NCI-H2171 treated with DMSO at 0.1 percent for 48 hours (cell line): Measurements from ENCODE around the gene CARD14.
A peak's percentile ranks its signal among the peaks of the same experiment; 100 is the strongest.

Experiments
- DNase-seq: peaks from one replicate; lab custom pipeline; 2025; lab: John Stamatoyannopoulos, UW

Gene CARD14

DNA sequence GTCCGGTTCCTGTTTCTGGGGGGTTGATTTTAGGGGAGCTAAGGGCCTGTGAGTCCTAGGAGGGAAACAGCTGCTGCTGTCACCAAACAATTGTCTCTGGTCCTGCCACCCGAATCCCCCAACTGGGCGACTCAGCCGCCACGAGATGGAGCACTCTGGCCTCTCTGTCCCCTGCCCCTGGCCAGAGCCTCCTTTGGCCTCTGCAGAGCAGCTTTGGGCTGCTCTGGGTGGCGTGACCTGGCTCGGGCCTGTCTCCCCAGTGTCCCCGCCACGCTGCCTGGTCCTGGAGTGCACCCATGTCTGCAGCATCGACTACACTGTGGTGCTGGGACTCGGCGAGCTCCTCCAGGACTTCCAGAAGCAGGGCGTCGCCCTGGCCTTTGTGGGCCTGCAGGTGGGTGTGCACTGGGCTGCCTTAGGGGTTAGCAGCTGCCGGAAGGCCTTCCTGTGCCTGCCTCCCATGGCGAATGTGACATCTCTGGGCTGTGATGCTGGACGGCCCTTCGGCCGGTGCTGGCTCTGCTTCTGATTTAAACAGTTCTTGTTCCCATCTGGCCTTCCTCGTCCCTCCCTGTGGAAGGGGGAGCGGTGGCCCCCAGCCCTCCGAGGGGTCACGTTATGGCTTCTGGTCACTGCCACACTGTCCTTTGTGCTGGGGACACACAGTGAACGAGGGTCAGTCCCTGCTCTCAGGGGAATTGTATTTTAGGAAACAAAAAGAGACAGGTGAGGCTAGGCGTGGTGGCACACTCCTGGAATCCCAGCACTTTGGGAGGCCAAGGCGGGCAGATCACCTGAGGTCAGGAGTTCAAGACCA, 79.3 kb downstream of the CARD14 start:
- no peak for DNase-seq

DNA sequence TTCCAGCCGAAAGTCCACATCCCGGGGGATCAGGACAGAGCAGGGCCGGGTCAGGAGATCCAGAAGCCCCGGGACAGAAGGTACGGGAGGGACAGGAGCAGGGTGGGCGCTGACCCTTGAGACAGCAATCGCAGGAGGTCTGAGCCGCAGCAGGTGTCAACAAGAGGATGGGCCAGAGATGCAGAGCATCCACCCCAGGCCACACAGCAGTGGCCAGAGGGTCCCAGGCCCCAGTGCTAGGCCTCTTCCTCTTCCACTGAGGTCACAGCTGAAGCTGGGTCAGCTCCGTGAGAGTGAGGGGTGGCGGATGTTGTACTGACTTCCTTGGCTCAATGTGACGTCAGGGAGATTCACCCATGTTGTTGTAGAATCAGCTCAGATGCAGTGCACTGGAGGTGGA, 82.1 kb downstream of the CARD14 start:
- DNase-seq = no peak

DNA sequence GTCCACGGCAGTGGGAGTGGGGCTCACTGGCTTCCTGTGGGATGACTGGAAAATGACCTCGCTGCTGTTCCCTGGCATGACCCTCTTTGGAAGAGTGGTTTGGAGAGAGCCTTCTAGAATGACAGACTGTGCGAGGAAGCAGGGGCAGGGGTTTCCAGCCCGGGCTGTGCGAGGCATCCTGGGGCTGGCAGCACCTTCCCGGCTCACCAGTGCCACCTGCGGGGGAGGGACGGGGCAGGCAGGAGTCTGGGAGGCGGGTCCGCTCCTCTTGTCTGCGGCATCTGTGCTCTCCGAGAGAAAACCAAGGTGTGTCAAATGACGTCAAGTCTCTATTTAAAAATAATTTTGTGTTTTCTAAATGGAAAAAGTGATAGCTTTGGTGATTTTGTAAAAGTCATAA, 83.0 kb downstream of the CARD14 start:
- peak; percentile 58 for DNase-seq

DNA sequence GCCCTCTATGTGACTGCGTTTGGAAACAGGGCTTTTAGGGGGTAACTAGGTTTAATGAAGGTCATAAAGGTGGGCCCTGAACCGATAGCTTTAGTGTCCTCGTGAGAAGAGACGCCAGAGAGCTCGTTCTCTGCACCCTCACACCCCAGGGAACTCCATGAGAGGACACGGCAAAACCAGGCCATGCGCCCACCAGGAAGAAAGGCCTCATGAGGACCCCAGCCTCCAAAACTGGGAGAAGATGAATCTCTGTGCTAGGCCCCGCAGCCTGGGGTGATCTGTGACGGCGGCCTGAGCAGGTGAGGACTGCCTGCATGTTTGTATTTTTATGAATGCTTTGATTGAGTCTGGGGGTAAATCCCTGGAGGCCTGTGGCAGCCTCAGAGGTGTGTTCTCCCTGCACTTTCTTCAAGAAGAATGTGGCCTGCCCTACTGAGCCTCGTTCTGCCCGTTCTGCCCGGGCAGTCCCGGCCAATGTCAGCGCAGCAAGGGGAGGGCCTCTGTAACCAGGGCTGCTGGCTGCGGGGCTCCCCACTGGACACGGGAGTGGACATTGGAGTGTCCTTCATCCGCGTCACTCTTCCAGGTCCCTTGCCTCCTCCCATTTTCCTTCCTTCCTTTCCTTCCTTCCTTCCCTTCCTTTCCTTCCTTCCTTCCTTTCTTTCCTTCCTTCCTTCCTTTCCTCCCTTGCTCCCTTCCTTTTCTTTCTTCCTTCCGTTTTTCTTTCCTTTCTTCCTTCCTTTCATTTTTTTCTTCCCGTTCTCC, 84.0 kb downstream of the CARD14 start:
- DNase-seq = no peak

DNA sequence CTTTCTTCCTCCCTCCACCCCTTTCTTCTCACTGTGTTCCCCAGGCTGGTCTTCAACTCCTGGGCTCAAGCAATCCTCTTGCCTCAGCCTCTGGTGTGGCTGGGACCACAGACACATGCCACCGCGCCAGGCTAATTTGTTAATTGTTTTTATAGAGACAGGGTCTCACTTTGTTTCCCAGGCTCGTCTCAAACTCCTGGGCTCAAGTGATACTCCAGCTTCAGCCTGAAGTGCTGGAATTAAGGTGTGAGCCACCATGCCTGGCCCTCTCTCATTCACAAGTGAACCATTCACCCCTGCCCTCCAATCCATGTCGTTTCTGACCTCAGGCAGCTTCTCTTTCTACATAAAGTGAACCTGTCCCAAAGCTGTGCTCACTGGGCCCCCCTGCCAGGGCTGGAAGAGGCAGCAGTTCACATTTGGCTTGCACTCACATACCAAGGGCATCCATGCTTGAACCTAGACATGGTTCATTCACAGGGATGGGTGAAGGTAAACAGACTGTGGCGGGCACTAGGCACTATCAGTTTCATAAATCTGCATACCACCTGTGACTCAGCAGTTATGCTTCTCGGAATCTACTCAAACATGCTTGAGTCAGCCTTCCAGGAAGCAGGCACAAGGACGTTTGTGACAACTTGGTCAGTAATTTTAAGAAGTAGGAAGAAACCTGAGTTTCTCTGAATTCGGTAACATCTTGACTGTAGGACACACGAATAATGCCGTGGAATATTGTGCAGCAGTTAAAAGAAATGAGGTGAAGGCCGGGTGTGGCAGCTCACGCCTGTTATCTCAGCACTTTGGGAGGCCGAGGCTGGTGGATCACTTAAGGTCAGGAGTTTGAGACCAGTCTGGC, 84.8 kb downstream of the CARD14 start:
- peak; percentile 77 for DNase-seq

DNA sequence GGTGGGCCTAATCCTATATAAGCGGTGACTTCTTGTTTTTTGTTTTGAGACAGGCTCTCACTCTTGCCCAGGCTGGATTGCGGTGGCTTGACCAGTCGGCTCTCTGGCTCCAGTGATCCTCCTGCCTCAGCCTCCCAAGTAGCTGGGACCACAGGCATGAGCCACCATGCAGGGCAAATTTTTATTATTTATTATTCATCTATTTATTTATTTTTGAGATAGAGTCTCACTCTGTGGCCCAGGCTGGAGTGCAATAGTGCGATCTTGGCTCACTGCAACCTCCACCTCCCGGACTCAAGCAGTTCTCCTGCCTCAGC, 86.2 kb downstream of the CARD14 start:
- DNase-seq = no peak

DNA sequence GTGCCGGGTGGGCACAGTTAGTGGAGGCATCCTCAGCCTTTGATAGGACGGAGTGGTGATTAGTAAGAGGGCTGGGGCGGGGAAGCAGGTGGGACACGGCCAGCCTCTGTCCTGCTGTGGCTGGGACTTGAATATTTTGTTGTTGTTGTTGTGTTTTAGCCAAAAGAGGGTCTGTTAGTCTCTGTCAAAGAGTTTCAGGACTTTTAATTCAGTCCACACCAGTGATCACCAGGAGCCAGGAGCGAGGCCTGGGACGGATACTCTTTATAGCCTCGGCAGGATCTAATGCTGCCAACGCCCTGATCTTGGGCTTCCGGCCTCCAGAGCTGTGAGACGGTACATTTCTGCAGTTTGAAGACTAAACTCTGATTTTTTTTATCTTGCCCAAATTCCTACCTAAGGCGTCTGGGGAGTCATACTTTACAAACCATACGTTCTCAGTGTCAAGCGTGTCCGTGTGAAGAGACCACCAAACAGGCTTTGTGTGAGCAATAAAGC, 87.9 kb downstream of the CARD14 start:
- no peak for DNase-seq

DNA sequence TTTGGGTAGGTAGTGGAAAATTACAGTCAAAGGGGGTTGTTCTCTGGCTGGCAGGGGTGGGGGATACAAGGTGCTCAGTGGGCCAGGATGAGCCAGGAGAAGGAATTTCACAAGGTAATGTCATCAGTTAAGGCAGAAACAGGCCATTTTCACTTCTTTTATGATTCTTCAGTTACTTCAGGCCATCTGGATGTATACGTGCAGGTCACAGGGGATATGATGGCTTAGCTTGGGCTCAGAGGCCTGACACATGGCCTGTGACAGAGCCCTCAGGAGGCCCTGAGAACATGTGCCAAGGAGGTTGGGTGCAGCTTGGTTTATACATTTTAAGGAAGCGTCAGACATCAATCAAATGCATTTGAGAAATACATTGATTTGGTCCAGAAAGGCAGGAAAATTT, 88.5 kb downstream of the CARD14 start:
- DNase-seq = peak; percentile 37
